ENCODE results near the gene PPARG. TPM values are rescaled to one million over a fixed set of nuclear protein-coding genes. Genes with fewer than 3 reads are reported as not detected.
A peak's percentile ranks its signal among the peaks of the same experiment; 100 is the strongest.

PPARG gene
- total and polyA plus RNA-seq, 2 donors (not counting 3 experiments of a cell fraction or from before 2014, with no cell fraction given): 0.15 to 1.3 TPM

DNA sequence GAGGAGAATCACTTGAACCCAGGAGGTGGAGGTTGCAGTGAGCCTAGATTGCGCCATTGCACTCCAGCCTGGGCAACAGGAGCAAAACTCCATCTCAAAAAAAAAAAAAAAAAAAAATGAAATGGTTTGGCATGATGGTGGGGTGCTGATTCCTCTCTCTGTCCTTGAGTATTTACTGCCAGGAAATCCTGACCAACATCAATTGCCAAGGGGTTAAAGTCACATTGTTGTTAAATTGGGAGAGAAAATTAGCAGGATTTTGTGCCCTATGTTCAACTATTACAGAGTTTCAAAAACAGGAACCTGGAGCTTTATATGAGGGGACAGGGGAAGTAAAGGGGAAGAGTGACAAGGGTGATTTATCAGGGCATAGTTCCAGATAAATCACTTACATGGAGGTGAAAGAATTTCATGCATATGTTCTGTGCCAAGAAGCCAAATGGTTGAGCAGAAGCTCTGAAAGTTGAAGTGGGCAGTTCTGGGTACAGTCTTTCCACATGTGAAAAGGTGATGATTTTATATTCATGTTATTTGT is 124.9 kb downstream of the PPARG start:
- Histone ChIP-seq H3K27ac (ENCODE audit: insufficient read depth, low read depth, low read length) (no peak overlapping the region), H3K27me3 (ENCODE audit: control insufficient read depth in 2 of 2, insufficient read depth in 2 of 2, low read length in 2 of 2) (peaks cover 0 to 7% of the 10 kb centered on the region in 2 experiments), H3K9me1 (replicated peaks; ENCODE audit: control insufficient read depth, extremely low read depth, insufficient read depth, low read length) (no peaks in the 10 kb centered on the region), H2AFZ (ENCODE audit: low read depth, low read length) (no peak overlapping the region), H3K9ac (replicated peaks; ENCODE audit: extremely low read depth, insufficient read depth, low read length) (no peak overlapping the region), H4K20me1 (replicated peaks; ENCODE audit: control insufficient read depth, extremely low read depth, insufficient read depth, low read length) (no peaks in the 10 kb centered on the region), H3K9me3 (replicated peaks; ENCODE audit: control insufficient read depth, insufficient read depth, low read length) (no peaks in the 10 kb centered on the region), H3K4me1 (ENCODE audit: control insufficient read depth, extremely low read depth, insufficient read depth, low read length) (no peaks in the 10 kb centered on the region), H3K4me3 (replicated peaks in 1 of 3; ENCODE audit: insufficient read depth in 1 of 3, low read depth in 1 of 3, low read length in 3 of 3) (no peak overlapping the region), H3K79me2 (ENCODE audit: control insufficient read depth, insufficient read depth, low read length) (no peaks in the 10 kb centered on the region), H3K36me3 (ENCODE audit: control insufficient read depth in 2 of 2, extremely low read depth in 1 of 2, insufficient read depth in 2 of 2, low read length in 2 of 2) (no peaks in the 10 kb centered on the region), H3K4me2 (ENCODE audit: insufficient read depth, low read length) (no peak overlapping the region)
- ChIA-PET CTCF (interaction anchor here (1.0 kb wide), 1 partner anchor 66 kb away, joined by 5 read pairs; no protein-coding TSS in a partner anchor), POLR2A (no interaction called here)
- no peak for FAIRE-seq
- BruUV-seq (replicated peaks): no TSS peak
- dilution Hi-C loops (cut with MboI; ENCODE audit: extremely low pct_ligation_motif_present, low sequenced_read_pairs): no loop called here
- TF ChIP-seq EZH2 (IDR thresholded peaks at IDR 0.05; ENCODE audit: borderline replicate concordance, low read depth, low read length, severe bottlenecking): no peak
- TF ChIP-seq GATA2 (IDR thresholded peaks at IDR 0.05; ENCODE audit: insufficient read depth, insufficient read length, low read depth, low read length): no peak
- no peak for TF ChIP-seq MYC (IDR thresholded peaks at IDR 0.05; ENCODE audit: low read depth, low read length)
- no peak for TF ChIP-seq POLR2AphosphoS5 (IDR thresholded peaks at IDR 0.05; ENCODE audit: insufficient read depth, low read depth, low read length)
- TF ChIP-seq FOS (IDR thresholded peaks at IDR 0.05; ENCODE audit: borderline replicate concordance, insufficient read depth, low read length): no peak
- TF ChIP-seq, protein P1, sequence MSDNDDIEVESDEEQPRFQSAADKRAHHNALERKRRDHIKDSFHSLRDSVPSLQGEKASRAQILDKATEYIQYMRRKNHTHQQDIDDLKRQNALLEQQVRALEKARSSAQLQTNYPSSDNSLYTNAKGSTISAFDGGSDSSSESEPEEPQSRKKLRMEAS (IDR thresholded peaks at IDR 0.05; ENCODE audit: insufficient read depth, insufficient read length): no peak
- TF ChIP-seq POLR2A (IDR thresholded peaks at IDR 0.05; ENCODE audit: low read depth, low read length): no peak
- TF ChIP-seq, protein P2, sequence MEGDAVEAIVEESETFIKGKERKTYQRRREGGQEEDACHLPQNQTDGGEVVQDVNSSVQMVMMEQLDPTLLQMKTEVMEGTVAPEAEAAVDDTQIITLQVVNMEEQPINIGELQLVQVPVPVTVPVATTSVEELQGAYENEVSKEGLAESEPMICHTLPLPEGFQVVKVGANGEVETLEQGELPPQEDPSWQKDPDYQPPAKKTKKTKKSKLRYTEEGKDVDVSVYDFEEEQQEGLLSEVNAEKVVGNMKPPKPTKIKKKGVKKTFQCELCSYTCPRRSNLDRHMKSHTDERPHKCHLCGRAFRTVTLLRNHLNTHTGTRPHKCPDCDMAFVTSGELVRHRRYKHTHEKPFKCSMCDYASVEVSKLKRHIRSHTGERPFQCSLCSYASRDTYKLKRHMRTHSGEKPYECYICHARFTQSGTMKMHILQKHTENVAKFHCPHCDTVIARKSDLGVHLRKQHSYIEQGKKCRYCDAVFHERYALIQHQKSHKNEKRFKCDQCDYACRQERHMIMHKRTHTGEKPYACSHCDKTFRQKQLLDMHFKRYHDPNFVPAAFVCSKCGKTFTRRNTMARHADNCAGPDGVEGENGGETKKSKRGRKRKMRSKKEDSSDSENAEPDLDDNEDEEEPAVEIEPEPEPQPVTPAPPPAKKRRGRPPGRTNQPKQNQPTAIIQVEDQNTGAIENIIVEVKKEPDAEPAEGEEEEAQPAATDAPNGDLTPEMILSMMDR (IDR thresholded peaks at IDR 0.05; ENCODE audit: extremely low read depth in 1 of 2, insufficient read depth in 1 of 2, low read depth in 1 of 2, low read length in 2 of 2): no peak
- TF ChIP-seq JUN (IDR thresholded peaks at IDR 0.05; ENCODE audit: borderline replicate concordance, insufficient read depth, insufficient read length, low read depth): no peak
- intact Hi-C loops (cut with micrococcal nuclease): no loop called here
- DNase-seq (ENCODE audit: low read depth, low spot score): peak; percentile 16

All from endothelial cell of umbilical vein (primary cell).